Sigmoid colon (tissue), 7 donors: ENCODE data around the gene PAFAH1B2. TPM values are rescaled to one million over a fixed set of nuclear protein-coding genes. Genes with fewer than 3 reads are reported as not detected.
"Not testable (repeated sequence)": the region's sequence is repeated elsewhere in the genome, so short reads cannot be mapped to it uniquely, and the experiment has no call there.

Experiments
- DNase-seq: peaks from one replicate; pipeline ENCODE4 v3.0.0-alpha.2; 2019
- H3K27ac ChIP-seq, 4 donors: fragments of 200-600 bp; sonication (generic); one replicate each; pipeline ENCODE4 v1.5.1; 2016 to 2019; ENCODE audit warnings: mild to moderate bottlenecking in 1 of 4
- H3K27me3 ChIP-seq, 3 donors: fragments of 200-600 bp; sonication (generic); one replicate each; pipeline ENCODE4 v1.5.1; 2019; ENCODE audit warnings: mild to moderate bottlenecking in 1 of 3
- H3K36me3 ChIP-seq, 4 donors: fragments of 200-600 bp; sonication (generic); one replicate each; pipeline ENCODE4 v1.5.1; 2016 to 2019
- H3K4me1 ChIP-seq, 4 donors: fragments of 200-600 bp; sonication (generic); one replicate each; pipeline ENCODE4 v1.5.1; 2017 to 2019
- H3K4me3 ChIP-seq, 4 donors: fragments of 200-600 bp; sonication (generic); one replicate each; pipeline ENCODE4 v1.5.1; 2017 to 2019; ENCODE audit warnings: mild to moderate bottlenecking in 2 of 4, moderate library complexity in 1 of 4
- H3K9me3 ChIP-seq, 4 donors: fragments of 200-600 bp in 3 of 4; sonication (generic) in 3 of 4; one replicate each; pipeline versions ENCODE4 v1.5.1 to v1.6.1; 2013 to 2019
- CTCF ChIP-seq, 4 experiments: fragments of 450-650 bp in 3 of 4; fragments of 200-600 bp in 1 of 4; IDR thresholded peaks; one replicate each; pipeline ENCODE4 v1.5.1; 2016 to 2019; ENCODE audit warnings: antibody characterized with exemption in 4 of 4, mild to moderate bottlenecking in 3 of 4, moderate library complexity in 2 of 4
- EP300 ChIP-seq, 4 donors: sonication (generic); formaldehyde crosslinking; IDR thresholded peaks; one replicate each; pipeline ENCODE4 v1.6.1; 2017; ENCODE audit warnings: antibody characterized with exemption in 4 of 4
- POLR2A ChIP-seq, 2 donors: fragments of 450-650 bp; IDR thresholded peaks; one replicate each; pipeline ENCODE4 v1.6.1; 2016; ENCODE audit warnings: antibody characterized with exemption in 2 of 2, mild to moderate bottlenecking in 2 of 2, moderate library complexity in 2 of 2
- POLR2AphosphoS5 ChIP-seq, 4 donors: sonication (generic); formaldehyde crosslinking; IDR thresholded peaks; one replicate each; pipeline ENCODE4 v1.6.1; 2017; ENCODE audit warnings: antibody characterized with exemption in 4 of 4
- WGBS, 2 donors: extraction: QIAGEN DNeasy Blood & Tissue Kit; methylation state at CpG; one replicate each; pipeline ENCODE4 v1.1.7; 2013; 5-methylcytosine and 5-hydroxymethylcytosine counted together
- intact Hi-C: fragments of 100-400 bp; cut with DNase I; formaldehyde crosslinking; loops from one replicate; pipeline ENCODE4 v1.15.1; 2023
- polyA plus RNA-seq, 3 donors: library from polyadenylated mRNA; stranded (reverse); fragments of 200-250 nt; gene quantifications; one replicate each; pipeline ENCODE4 v1.2.3, GENCODE V29; 2013
- total RNA-seq, 4 donors: library from RNA; depleted of rRNA; stranded (reverse); fragments of >200 nt; gene quantifications; one replicate each; pipeline ENCODE4 v1.1.0, GENCODE V29; 2016
- donor health status: healthy with polysubstance abuse.
- donor health status: Bipolar disorder and iron deficiency.
- donor health status: healthy.

Gene PAFAH1B2
- total and polyA plus RNA-seq, 7 donors: 26.0 to 76.4 (median 42.1) TPM

- no peaks in the 10 kb centered on the region for H3K9me3 ChIP-seq
- no peak overlapping the region for H3K4me3 ChIP-seq
- no peak overlapping the region for H3K27ac ChIP-seq
- intact Hi-C loops: no loop called here
- no peak for DNase-seq
- TF ChIP-seq EP300 (IDR thresholded peaks at IDR 0.05) (no peak), POLR2AphosphoS5 (IDR thresholded peaks at IDR 0.05) (no peak), POLR2A (IDR thresholded peaks at IDR 0.05) (no peak), CTCF (IDR thresholded peaks at IDR 0.05) (no peak)
- H3K4me1 ChIP-seq: no peaks in the 10 kb centered on the region
- 86 to 87% methylated on average over 4 of the region's 4 CpGs for WGBS, 2 donors
- H3K27me3 ChIP-seq: no peaks in the 10 kb centered on the region
- no peaks in the 10 kb centered on the region for H3K36me3 ChIP-seq
These were observed 15.8 kb upstream of the PAFAH1B2 start for GRCh38 chr11:117128289-117128688.

- H3K27me3 ChIP-seq, H3K4me1 ChIP-seq, H3K36me3 ChIP-seq, H3K27ac ChIP-seq, DNase-seq, H3K9me3 ChIP-seq, intact Hi-C loops, H3K4me3 ChIP-seq: not testable (repeated sequence)
- 95 to 96% methylated on average over 7 of the region's 7 CpGs for WGBS, 2 donors
These were observed 13.7 kb upstream of the PAFAH1B2 start for GRCh38 chr11:117130396-117130795.

- H3K4me1 ChIP-seq: no peaks in the 10 kb centered on the region
- WGBS, 2 donors: 81 to 92% methylated on average over 7 of the region's 7 CpGs
- intact Hi-C loops: no loop called here
- no peak overlapping the region for H3K4me3 ChIP-seq
- DNase-seq: no peak
- H3K27ac ChIP-seq: no peak overlapping the region
- TF ChIP-seq EP300 (IDR thresholded peaks at IDR 0.05): no peak
- TF ChIP-seq POLR2AphosphoS5 (IDR thresholded peaks at IDR 0.05): no peak
- no peak for TF ChIP-seq CTCF (IDR thresholded peaks at IDR 0.05)
- no peak for TF ChIP-seq POLR2A (IDR thresholded peaks at IDR 0.05)
- H3K9me3 ChIP-seq: no peaks in the 10 kb centered on the region
- H3K27me3 ChIP-seq: no peaks in the 10 kb centered on the region
- H3K36me3 ChIP-seq: no peaks in the 10 kb centered on the region
These were observed 13.2 kb upstream of the PAFAH1B2 start for GRCh38 chr11:117130879-117131278.

DNA sequence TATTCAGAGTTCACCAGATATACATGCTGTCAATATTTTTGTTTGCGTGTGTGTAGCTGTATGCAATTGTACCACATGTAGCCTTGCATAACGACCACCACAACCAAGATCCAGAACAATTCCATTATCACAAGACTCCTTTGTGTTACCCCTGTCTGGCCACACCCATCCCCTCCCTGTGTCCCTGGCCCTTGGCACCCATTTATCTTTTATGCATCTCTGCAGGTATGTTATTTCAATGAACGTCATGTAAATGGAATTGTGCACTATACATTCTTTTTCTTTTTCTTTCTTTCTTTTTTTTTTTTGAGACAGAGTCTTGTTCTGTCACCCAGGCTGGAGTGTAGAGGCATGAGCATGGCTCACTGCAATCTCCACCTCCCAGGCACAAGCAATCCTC is 9.7 kb upstream of the PAFAH1B2 start:
- no peak overlapping the region for H3K4me3 ChIP-seq
- H3K27ac ChIP-seq: no peak overlapping the region
- intact Hi-C loops: no loop called here
- DNase-seq: no peak
- H3K27me3 ChIP-seq: no peaks in the 10 kb centered on the region
- no peaks in the 10 kb centered on the region for H3K4me1 ChIP-seq
- TF ChIP-seq EP300 (IDR thresholded peaks at IDR 0.05) (no peak), CTCF (IDR thresholded peaks at IDR 0.05) (no peak), POLR2A (IDR thresholded peaks at IDR 0.05) (no peak), POLR2AphosphoS5 (IDR thresholded peaks at IDR 0.05) (no peak)
- no peaks in the 10 kb centered on the region for H3K36me3 ChIP-seq
- WGBS, 2 donors: 60 to 64% methylated on average over 2 to 3 of the region's 3 CpGs
- H3K9me3 ChIP-seq: no peaks in the 10 kb centered on the region

GRCh38 chr11:117134979-117135378 is 9.1 kb upstream of the PAFAH1B2 start:
- H3K4me3 ChIP-seq, DNase-seq, H3K27me3 ChIP-seq, H3K4me1 ChIP-seq, H3K9me3 ChIP-seq, intact Hi-C loops, H3K36me3 ChIP-seq, H3K27ac ChIP-seq: not testable (repeated sequence)
- peak in 1 of 4 donors; percentile 66 for TF ChIP-seq POLR2AphosphoS5 (IDR thresholded peaks at IDR 0.05)
- 66 to 81% methylated on average over 1 of the region's 4 CpGs for WGBS, 2 donors
